Measurements from ENCODE around the gene HSPB7.
"Not testable (repeated sequence)": the region's sequence is repeated elsewhere in the genome, so short reads cannot be mapped to it uniquely, and the experiment has no call there.

HSPB7 gene

GRCh38 chr1:16006552-16007485, 11.0 kb downstream of the HSPB7 start:
- DNase-seq (ENCODE audit: low read depth): no peak

GRCh38 chr1:16006010-16006409, 11.8 kb downstream of the HSPB7 start:
- DNase-seq (ENCODE audit: low read depth): no peak

- DNase-seq (ENCODE audit: low read depth): no peak
Measured at GRCh38 chr1:16005597-16005996, 12.2 kb downstream of the HSPB7 start.

- DNase-seq (ENCODE audit: low read depth): not testable (repeated sequence)
Measured at GRCh38 chr1:16001274-16001673, 16.6 kb downstream of the HSPB7 start.

- no peak for DNase-seq (ENCODE audit: low read depth)
Measured at GRCh38 chr1:15998929-15999328, 18.9 kb downstream of the HSPB7 start.

GRCh38 chr1:15997637-15998280, 20.1 kb downstream of the HSPB7 start:
- no peak for DNase-seq (ENCODE audit: low read depth)

GRCh38 chr1:15997076-15997585, 20.7 kb downstream of the HSPB7 start:
- DNase-seq (ENCODE audit: low read depth): no peak

- DNase-seq (ENCODE audit: low read depth): peak; percentile 26
Measured at GRCh38 chr1:15994590-15995351, 23.1 kb downstream of the HSPB7 start.

- DNase-seq (ENCODE audit: low read depth): no peak
Measured at GRCh38 chr1:15994081-15994480, 23.8 kb downstream of the HSPB7 start.

GRCh38 chr1:15993666-15994065, 24.2 kb downstream of the HSPB7 start:
- no peak for DNase-seq (ENCODE audit: low read depth)

GRCh38 chr1:15992582-15993500, 25.0 kb downstream of the HSPB7 start:
- DNase-seq (ENCODE audit: low read depth): no peak

- DNase-seq (ENCODE audit: low read depth): no peak
Measured at GRCh38 chr1:15992187-15992553, 25.7 kb downstream of the HSPB7 start.

- DNase-seq (ENCODE audit: low read depth): no peak
Measured at GRCh38 chr1:15991427-15992186, 26.2 kb downstream of the HSPB7 start.

- DNase-seq (ENCODE audit: low read depth): no peak
Measured at GRCh38 chr1:15989776-15990175, 28.1 kb downstream of the HSPB7 start.

GRCh38 chr1:15988856-15989736, 28.7 kb downstream of the HSPB7 start:
- DNase-seq (ENCODE audit: low read depth): no peak

- DNase-seq (ENCODE audit: low read depth): no peak
Measured at GRCh38 chr1:15985611-15986297, 32.1 kb downstream of the HSPB7 start.

- no peak for DNase-seq (ENCODE audit: low read depth)
Measured at GRCh38 chr1:15983275-15983674, 34.6 kb downstream of the HSPB7 start.

- no peak for DNase-seq (ENCODE audit: low read depth)
Measured at GRCh38 chr1:15981679-15982078, 36.2 kb downstream of the HSPB7 start.

- not testable (repeated sequence) for DNase-seq (ENCODE audit: low read depth)
Measured at GRCh38 chr1:15977947-15978346, 39.9 kb downstream of the HSPB7 start.

Data from activated T-helper 9 cell treated with anti-CD3 and anti-CD28 coated beads, Interleukin-2, amount 50 U/mL, for 16 hours (primary cell).